Hematopoietic multipotent progenitor cell treated with erythropoietin and hydrocortisone succinate and interleukin-3 and kit ligand, for 4 days (in vitro differentiated cells): Measurements from ENCODE around the gene SLC4A5.
A peak's percentile ranks its signal among the peaks of the same experiment; 100 is the strongest.

Experiments
- DNase-seq: peaks from one replicate; pipeline ENCODE4 v3.0.0-alpha.2; 2015

The SLC4A5 gene

DNA sequence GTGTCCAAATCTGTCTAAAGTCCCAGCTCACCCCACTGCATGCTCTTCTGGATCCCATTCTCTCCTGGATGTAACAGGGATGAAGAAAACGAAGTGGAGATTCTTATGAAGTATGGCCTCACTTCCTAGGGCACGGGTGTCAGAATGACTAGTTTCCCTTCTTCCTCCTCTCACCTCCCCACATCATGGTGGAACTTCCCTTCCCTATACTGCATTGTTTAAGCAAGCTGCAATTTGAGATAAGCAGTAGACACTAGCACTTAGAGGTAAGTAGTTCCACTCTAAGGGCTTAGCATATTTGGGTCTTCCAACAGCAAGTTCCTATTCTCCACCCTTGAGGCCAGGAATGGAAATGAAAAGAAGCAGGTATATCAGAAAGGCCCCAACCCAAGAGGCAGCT is 29.7 kb downstream of the SLC4A5 start:
- peak; percentile 53 for DNase-seq

- DNase-seq = no peak
Observed at GRCh38 chr2:74312913-74313312, 30.3 kb downstream of the SLC4A5 start.

GRCh38 chr2:74307720-74308119 is 35.5 kb downstream of the SLC4A5 start:
- DNase-seq = no peak

DNA sequence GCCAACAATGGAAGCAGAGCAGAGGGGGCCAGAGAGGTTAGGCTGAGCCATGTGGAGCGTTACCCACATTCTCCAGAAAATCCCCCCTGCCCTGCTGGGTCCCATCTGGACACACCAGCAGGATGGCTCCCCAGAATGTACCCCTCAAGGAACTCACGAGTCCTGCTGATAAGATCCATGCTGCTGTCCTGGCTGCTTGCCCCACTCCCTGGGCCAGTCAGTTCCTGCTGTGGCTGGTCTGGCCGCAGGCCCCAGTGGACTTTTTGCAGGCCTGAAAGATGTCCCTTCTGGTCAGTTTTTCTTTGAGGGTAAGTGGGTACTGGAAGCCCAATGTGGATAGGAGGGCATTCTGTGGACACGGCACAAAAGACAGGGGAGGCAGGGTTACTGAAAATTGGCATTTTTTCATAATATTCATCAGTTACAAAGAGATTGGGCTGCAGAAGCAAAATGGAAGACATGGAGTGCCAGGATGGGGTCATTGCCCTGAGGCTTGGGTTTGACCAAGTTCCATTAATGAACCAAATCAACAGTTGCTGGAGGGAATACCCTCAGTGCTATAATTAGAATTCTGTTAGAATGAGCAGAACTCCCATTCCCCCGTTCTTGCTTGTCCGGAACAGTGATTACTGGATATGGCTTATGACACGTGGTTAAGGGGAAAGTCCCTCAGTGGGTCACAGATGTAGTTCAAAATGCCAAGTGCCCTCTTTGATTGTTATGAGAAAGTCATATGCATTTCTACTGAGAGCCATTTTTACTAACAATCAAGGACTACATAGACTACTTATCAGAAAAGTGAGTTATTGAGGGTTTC is 38.7 kb downstream of the SLC4A5 start:
- no peak for DNase-seq

DNA sequence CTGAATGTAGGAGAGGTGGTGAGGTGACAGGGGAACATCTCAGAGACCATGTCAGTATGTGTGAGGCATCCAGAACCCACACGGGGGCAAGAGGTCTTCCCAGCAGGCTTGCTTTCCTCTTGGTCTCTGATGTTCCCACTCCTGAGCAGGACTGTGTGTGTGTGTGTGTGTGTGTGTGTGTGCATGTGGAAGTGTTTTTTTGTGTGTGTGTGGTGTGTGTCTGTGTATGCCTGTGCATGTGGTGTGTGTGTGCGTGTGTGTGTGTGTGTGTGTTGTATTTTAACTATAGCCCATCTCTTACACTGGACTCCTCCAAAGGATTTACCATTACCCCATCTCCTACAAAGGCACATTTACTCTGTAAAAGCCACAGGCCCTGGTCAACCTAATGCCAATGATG is 40.4 kb downstream of the SLC4A5 start:
- no peak for DNase-seq

DNA sequence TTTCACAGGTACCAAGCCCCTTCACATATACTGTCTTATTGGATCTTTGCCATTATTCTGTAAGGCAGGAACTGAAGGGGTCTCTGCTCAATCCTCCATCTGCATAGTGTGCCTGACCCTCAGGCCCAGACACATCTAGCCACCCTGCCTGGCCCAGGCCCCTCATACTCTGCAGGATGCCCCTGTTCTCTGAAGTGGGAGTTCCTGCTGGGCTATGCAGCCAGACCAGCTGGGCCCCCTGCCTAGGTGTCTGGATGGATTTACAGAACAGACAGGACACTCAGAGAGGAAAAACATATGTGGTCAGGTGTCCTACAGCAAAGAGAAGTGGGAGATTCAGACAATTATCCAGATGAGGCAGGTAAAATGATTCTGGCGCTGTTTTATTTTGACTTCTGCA is 42.0 kb downstream of the SLC4A5 start:
- no peak for DNase-seq

DNA sequence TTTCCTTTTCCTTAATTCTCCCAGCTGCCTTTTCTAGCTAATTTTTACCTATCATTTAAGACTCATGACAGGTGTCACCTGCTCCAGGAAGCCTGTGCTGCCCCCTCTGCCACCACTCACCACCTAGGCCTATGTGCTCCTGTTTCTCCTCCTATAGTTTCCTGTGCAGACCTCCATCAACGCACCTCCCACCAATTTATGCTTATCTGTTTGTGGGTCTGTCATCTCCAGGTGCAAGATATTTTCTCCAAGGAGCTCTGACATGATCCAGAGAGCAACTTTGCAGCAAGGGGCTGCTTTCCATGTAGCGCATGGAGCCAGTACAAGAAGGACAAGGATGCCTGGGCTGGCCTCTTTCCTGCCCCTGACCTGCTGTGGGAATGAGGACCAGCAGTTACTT is 42.7 kb downstream of the SLC4A5 start:
- DNase-seq = no peak

DNA sequence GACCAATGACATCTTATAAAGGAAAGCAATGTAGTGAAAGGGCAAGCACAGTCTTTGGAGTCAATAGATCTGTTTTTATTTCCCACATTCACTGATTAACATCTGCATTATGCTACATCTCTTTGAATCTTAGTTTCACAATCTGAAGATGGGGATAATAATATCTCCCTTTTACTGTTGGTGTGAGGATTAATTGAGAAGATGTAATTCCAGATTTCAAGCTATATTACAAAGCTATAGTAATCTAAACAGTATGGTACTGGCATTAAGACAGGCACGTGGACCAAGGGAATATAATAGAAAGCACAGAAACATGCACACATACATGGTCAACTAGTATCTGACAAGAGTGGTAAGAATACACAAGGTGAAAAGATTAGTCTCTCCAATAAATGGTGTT is 45.3 kb downstream of the SLC4A5 start:
- DNase-seq = no peak

- no peak for DNase-seq
Observed at GRCh38 chr2:74297391-74297790, 45.8 kb downstream of the SLC4A5 start.

DNA sequence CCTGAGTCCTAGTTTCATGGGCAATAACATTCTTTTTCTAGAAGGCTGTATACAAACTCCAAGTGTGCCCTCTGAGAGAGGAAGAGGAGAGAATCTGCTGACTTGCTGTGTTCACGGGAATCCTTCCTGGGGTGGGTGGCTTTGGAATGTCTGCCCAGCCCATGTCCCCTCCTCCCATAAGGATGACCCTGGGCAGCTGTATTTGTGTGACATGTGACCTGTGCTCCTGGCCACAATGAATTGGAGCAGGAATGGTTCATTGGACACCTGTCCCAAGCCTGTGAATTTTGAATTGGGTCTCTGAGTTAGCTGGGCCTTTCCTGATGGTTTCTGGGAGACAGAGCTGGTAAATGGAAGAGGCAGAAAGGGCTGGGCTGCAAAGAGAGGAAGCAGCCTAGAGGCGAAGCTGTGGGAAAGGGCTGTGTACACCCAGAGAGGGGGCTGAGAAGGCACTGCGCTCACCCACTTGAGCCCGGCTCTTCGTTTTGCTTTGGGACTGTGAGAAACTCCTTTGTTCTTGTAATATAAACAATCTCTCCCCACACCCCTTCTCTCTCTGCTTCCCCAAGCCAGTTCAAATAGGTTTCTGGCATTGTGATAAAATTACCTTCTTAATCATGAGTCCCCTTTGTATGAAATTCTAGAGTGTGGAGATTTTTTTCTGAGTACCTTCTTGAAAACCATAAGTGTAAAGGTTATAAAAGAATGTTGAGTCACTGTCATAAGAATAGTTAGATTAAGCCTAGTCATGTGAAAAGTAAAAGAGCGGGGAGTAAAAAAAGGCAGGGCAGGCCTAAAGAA is 49.8 kb downstream of the SLC4A5 start:
- DNase-seq = no peak

- no peak for DNase-seq
Observed at GRCh38 chr2:74292751-74293150, 50.5 kb downstream of the SLC4A5 start.

- no peak for DNase-seq
Observed at GRCh38 chr2:74291886-74292621, 51.2 kb downstream of the SLC4A5 start.

DNA sequence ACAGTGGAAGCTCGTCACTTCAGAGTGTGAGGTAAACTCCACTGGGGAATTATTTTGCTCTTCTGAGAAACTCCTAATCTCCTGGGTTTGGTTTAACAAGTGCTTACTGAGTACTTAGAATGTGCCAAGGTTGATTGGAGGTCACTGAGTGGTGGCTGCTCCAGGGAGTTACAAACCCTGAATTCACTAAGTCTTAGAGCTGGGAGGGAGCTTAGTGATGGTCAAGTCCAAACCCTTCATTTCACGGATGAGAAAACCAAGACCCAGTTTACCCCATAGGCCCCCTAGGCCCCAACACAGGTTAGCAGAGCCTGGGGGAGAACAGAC is 52.0 kb downstream of the SLC4A5 start:
- no peak for DNase-seq

DNA sequence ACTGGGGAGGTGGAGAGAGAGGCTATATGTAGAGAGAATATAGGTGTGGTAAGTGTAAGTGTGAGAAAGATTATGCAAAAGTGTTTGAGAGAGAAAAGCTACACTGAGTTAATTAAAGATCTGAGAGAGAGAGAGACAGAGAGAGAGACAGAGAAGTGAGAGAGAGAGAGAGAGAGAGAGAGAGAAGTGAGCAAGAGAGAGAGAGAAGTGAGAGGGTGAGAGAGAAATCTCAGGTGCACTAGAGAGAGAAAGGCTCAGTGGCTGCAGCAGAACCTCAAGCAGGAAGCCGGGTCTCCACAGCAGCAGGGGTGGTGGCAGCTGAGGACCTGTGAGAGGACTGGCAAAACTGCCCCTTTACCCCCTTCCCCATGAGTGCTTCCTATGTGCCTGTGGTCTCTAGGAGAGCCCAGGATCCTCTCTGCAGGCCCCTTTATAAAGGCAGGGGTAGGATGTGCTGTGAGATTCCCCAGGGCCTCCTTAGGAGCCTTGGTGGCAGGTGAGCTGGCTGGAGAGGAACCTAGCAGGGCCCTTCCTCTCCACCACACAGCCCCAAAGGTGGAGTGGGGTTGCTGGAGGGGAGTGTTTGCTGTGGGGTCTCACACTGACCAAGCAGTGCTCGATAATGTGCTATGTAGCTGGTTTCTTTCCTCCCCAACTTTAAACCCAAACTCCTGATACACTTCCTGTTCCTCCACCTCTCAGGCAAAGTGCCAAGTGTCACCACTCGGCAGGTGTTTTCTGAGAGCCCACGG is 52.6 kb downstream of the SLC4A5 start:
- DNase-seq = no peak

DNA sequence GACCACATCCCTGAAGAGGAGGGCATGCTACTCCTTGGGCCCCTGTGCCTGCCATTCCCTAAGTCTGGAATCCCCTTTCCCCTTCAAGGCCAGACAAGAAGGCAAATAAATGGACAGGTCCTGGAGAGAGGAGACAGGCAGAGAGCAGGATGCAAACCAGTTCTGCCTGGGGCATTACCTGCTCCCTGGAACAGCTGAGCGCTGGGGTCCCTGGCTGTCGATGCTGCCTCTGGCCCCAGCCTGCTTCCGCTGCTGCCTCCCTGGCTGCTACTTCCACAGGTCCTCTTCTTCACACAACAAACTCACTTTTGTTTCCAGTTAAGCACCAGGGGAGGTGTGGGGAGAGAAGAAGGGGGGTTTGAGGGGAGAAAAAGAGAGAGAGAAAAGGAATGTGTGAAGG is 53.1 kb downstream of the SLC4A5 start:
- no peak for DNase-seq

DNA sequence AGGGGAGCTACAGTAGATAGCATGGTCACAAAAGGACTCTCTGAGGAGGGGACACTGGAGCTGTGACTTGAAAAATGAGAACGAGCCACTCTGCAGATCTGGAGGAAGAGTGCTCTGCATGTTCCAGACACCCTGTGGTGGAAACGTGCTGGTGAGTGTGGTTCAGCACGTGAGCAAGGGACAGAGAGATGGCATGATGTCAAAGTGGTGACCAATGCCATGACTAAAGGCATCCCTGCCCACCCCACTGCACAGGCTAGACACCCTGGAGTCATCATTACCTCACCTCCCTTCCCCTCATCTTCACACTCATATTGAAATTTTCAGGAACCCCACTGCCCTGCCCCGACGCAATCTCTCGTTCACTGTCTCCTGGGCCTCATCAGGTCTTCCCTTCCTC is 56.5 kb downstream of the SLC4A5 start:
- DNase-seq = no peak

GRCh38 chr2:74281141-74281975 is 61.9 kb downstream of the SLC4A5 start:
- DNase-seq = no peak

DNA sequence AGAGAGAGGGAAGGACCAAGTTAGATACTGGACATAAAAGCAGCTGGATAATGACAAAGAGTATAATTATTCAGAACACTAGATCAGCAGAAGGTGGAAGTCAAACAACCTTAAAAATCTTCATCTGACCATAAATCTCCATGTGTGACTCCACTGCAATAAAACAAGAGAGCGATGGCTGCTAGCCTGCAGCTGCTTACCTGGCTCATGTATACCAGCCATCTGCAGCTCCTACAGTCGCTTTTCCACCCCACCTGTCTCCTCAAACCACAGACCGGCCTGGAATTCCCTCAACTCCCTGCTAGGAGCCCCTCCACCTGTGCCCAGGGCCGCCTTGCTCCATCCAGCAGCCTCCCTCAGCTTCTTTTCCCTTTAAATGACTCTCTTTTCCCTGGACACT is 64.5 kb downstream of the SLC4A5 start:
- DNase-seq = no peak

DNA sequence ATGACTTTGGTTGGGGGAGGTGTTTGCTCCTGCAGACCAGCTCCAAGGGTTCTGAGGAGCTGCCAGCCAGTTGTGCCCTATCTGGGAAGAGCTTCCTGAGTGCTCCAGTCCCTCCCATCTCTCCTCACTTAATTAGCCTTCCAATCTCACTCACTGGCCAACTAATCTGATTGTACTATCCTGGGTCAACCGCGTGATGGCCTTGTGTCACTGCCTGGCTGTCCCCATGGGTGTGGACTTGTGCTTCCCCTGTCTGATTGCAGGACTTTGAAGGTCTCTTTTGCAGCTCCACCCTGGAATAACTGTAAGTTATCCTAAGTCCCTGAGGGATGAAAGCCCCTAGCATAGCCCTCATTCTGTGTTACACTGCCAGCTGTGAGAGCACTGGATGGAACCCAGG is 65.0 kb downstream of the SLC4A5 start:
- no peak for DNase-seq

- DNase-seq = no peak
Observed at GRCh38 chr2:74275228-74275627, 68.0 kb downstream of the SLC4A5 start.

DNA sequence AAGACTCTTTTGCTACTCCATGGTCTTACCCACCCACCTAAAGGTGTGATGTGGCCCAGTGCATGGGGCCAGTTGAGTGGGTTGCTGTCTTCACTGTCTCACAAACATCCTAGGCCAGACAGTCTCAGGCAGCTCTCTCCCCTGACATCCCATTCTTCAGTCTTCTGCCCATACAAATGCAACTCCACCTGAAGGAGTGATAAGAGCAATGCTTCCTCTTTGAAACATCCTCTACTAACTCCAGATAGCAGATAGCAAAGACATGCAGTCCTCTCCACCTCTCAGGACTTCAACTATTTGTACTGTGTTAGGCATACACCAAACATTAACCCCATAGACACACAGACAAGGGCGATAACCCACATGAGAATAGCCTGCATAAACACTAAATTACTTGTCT is 73.5 kb downstream of the SLC4A5 start:
- DNase-seq = no peak

DNA sequence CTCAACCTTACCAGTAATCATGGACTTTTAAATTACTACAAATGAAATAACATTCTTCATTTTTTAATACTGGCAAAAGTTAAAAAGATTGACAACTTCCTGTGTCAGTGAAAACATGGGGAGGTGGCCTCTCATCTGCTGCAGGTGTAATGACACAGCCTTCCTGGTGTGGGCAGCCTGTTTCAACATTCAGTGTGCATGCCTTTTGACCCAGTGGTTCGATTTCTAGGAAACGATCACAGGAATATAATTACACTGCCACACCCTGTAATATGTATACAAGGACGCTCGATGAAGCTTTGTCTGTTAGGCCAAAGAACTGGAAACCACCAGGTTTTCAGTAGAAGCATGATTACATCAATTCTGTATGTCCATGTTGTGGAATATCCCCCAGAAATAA is 76.1 kb downstream of the SLC4A5 start:
- peak; percentile 57 for DNase-seq
